H9 (cell line): ENCODE data around the gene ANKRD17. TPM values are rescaled to one million over a fixed set of nuclear protein-coding genes. Genes with fewer than 3 reads are reported as not detected.

Experiments used
- DNase-seq: peaks from one replicate; pipeline ENCODE4 v3.0.0-alpha.2; 2017
- H2AFZ ChIP-seq: one replicate; pipeline ENCODE4 v1.6.1; 2013; ENCODE audit warnings: mild to moderate bottlenecking, low read length, control low read depth, moderate library complexity
- H2AK5ac ChIP-seq: 2 replicates; pipeline ENCODE4 v1.6.1; 2013; ENCODE audit warnings: low read length, control low read depth, mixed read lengths; ENCODE audit not compliant: insufficient read length
- H2BK120ac ChIP-seq: one replicate; pipeline ENCODE4 v1.6.1; 2013; ENCODE audit warnings: low read depth, mild to moderate bottlenecking, low read length, control low read depth, inconsistent platforms; ENCODE audit not compliant: poor library complexity, severe bottlenecking
- H2BK12ac ChIP-seq: 2 replicates; pipeline ENCODE4 v1.6.1; 2013; ENCODE audit warnings: low read length, control low read depth, mixed read lengths, low read depth; ENCODE audit not compliant: insufficient read length
- H2BK15ac ChIP-seq: 2 replicates; pipeline ENCODE4 v1.6.1; 2013; ENCODE audit warnings: low read depth, low read length, control low read depth
- H2BK20ac ChIP-seq: one replicate; pipeline ENCODE4 v1.6.1; 2013; ENCODE audit warnings: low read depth, mild to moderate bottlenecking, low read length, control low read depth, inconsistent platforms; ENCODE audit not compliant: poor library complexity, severe bottlenecking
- H2BK5ac ChIP-seq: 2 replicates; pipeline ENCODE4 v1.6.1; 2013; ENCODE audit warnings: low read length, control low read depth, mixed read lengths; ENCODE audit not compliant: insufficient read length
- H3K14ac ChIP-seq: 2 replicates; pipeline ENCODE4 v1.6.1; 2013; ENCODE audit warnings: low read length, control low read depth; ENCODE audit not compliant: insufficient read depth
- H3K18ac ChIP-seq: 2 replicates; pipeline ENCODE4 v1.6.1; 2013; ENCODE audit warnings: low read depth, mild to moderate bottlenecking, mixed read lengths, low read length, control low read depth; ENCODE audit not compliant: insufficient read length
- H3K23ac ChIP-seq: 2 replicates; pipeline ENCODE4 v1.6.1; 2013; ENCODE audit warnings: low read length, control low read depth, mixed read lengths, low read depth; ENCODE audit not compliant: insufficient read length
- H3K23me2 ChIP-seq: 2 replicates; pipeline ENCODE4 v1.6.1; 2013; ENCODE audit warnings: low read depth, mild to moderate bottlenecking, mixed read lengths, low read length, control low read depth; ENCODE audit not compliant: insufficient read length, poor library complexity, severe bottlenecking
- H3K27ac ChIP-seq: 2 replicates; pipeline ENCODE4 v1.5.1; 2013; ENCODE audit warnings: low read length, control low read depth, mixed read lengths, low read depth; ENCODE audit not compliant: insufficient read length
- H3K27me3 ChIP-seq: 2 replicates; pipeline ENCODE4 v1.6.1; 2013; ENCODE audit warnings: low read length, control low read depth, inconsistent platforms; ENCODE audit not compliant: insufficient read depth
- H3K4ac ChIP-seq: 2 replicates; pipeline ENCODE4 v1.6.1; 2013; ENCODE audit warnings: low read depth, mild to moderate bottlenecking, control low read depth, inconsistent platforms, low read length, moderate library complexity
- H3K4me1 ChIP-seq: 2 replicates; pipeline ENCODE4 v1.6.1; 2013; ENCODE audit warnings: low read length, control low read depth, inconsistent platforms; ENCODE audit not compliant: insufficient read depth
- H3K4me2 ChIP-seq: 2 replicates; pipeline ENCODE4 v1.6.1; 2013; ENCODE audit warnings: low read length, control low read depth, mixed read lengths; ENCODE audit not compliant: insufficient read length, insufficient read depth
- H3K56ac ChIP-seq: 2 replicates; pipeline ENCODE4 v1.6.1; 2013; ENCODE audit warnings: low read depth, mild to moderate bottlenecking, mixed read lengths, low read length, control low read depth; ENCODE audit not compliant: insufficient read length
- H3K79me1 ChIP-seq: 2 replicates; pipeline ENCODE4 v1.6.1; 2013; ENCODE audit warnings: low read depth, mild to moderate bottlenecking, moderate library complexity, low read length, control low read depth, inconsistent platforms; ENCODE audit not compliant: insufficient read depth, poor library complexity, severe bottlenecking
- H3K79me2 ChIP-seq: 2 replicates; pipeline ENCODE4 v1.6.1; 2013; ENCODE audit warnings: low read length, control low read depth, inconsistent platforms; ENCODE audit not compliant: insufficient read depth
- H3K9ac ChIP-seq: 2 replicates; pipeline ENCODE4 v1.6.1; 2013; ENCODE audit warnings: low read length, control low read depth, mixed read lengths; ENCODE audit not compliant: insufficient read length; ENCODE audit errors: extremely low read depth
- H3K9me3 ChIP-seq: one replicate; pipeline ENCODE4 v1.6.1; 2013; ENCODE audit warnings: low read depth, low read length, inconsistent platforms; ENCODE audit not compliant: control insufficient read depth
- H3T11ph ChIP-seq: one replicate; pipeline ENCODE4 v1.6.1; 2013; ENCODE audit warnings: mild to moderate bottlenecking, low read length, control low read depth, inconsistent platforms
- H4K20me1 ChIP-seq: one replicate; pipeline ENCODE4 v1.6.1; 2013; ENCODE audit not compliant: control insufficient read depth, insufficient read length, insufficient read depth
- H4K5ac ChIP-seq: 2 replicates; pipeline ENCODE4 v1.6.1; 2013; ENCODE audit warnings: low read depth, mild to moderate bottlenecking, mixed read lengths, low read length, control low read depth; ENCODE audit not compliant: insufficient read length
- H4K8ac ChIP-seq: replicated peaks from 2 replicates; pipeline ENCODE4 v1.6.1; 2013; ENCODE audit warnings: low read length, control low read depth, mixed read lengths, low read depth; ENCODE audit not compliant: insufficient read length
- H4K91ac ChIP-seq: 2 replicates; pipeline ENCODE4 v1.6.1; 2013; ENCODE audit warnings: low read depth, mild to moderate bottlenecking, moderate library complexity, mixed read lengths, low read length, control low read depth; ENCODE audit not compliant: insufficient read length
- H3K27ac Mint-ChIP-seq, 3 experiments: 2 replicates in 2 of 3; 3 replicates in 1 of 3; pipeline ENCODE4 v1.8.0; 2020 to 2021; ENCODE audit warnings: mixed read lengths in 3 of 3, mild to moderate bottlenecking in 1 of 3, moderate library complexity in 1 of 3
- H3K27me3 Mint-ChIP-seq: 2 replicates; pipeline ENCODE4 v1.8.0; 2021; ENCODE audit warnings: low read depth, mild to moderate bottlenecking, moderate library complexity, mixed read lengths
- H3K36me3 Mint-ChIP-seq, 3 experiments: 2 replicates in 2 of 3; 3 replicates in 1 of 3; pipeline ENCODE4 v1.8.0; 2020 to 2021; ENCODE audit warnings: low read depth in 3 of 3, mixed read lengths in 3 of 3; ENCODE audit not compliant: insufficient read depth in 1 of 3
- H3K4me1 Mint-ChIP-seq, 2 experiments: 2 replicates each; pipeline ENCODE4 v1.8.0; 2020; ENCODE audit warnings: mixed read lengths in 2 of 2
- H3K4me3 Mint-ChIP-seq, 2 experiments: 2 replicates in 1 of 2; 3 replicates in 1 of 2; pipeline ENCODE4 v1.8.0; 2020 to 2021; ENCODE audit warnings: mild to moderate bottlenecking in 2 of 2, mixed read lengths in 2 of 2, moderate library complexity in 1 of 2
- H3K9me3 Mint-ChIP-seq, 2 experiments: 2 replicates in 1 of 2; 3 replicates in 1 of 2; pipeline ENCODE4 v1.8.0; 2020; ENCODE audit warnings: mild to moderate bottlenecking in 2 of 2, mixed read lengths in 2 of 2, moderate library complexity in 1 of 2
- CTCF ChIP-seq: fragments of 200-600 bp; sonication (generic); conservative IDR thresholded peaks from 3 replicates; pipeline ENCODE4 v1.8.0; 2021; ENCODE audit warnings: antibody characterized with exemption, mild to moderate bottlenecking
- WGBS: extraction: QIAGEN DNeasy Blood & Tissue Kit; methylation state at CpG from one replicate; pipeline ENCODE4 v1.1.7; 2013; ENCODE audit warnings: missing lambda C conversion rate, low lambda C conversion rate, mixed read lengths; ENCODE audit not compliant: insufficient read length; ENCODE audit errors: extremely low coverage; 5-methylcytosine and 5-hydroxymethylcytosine counted together
- total RNA-seq: library from RNA; stranded (reverse); gene quantifications from 2 replicates; pipeline ENCODE4 v1.2.1, GENCODE V29; 2021

Gene ANKRD17
- total RNA-seq, 1 experiment from 2014 or later = 82.4 TPM

- Histone ChIP-seq H3K4ac (no peak overlapping the region), H3K14ac (no peak overlapping the region), H2BK12ac (no peak overlapping the region), H2BK120ac (no peak overlapping the region), H3K9ac (no peak overlapping the region), H3K56ac (no peak overlapping the region), H3T11ph (no peak overlapping the region), H4K20me1 (no peaks in the 10 kb centered on the region), H4K8ac (no peak overlapping the region), H3K23ac (no peak overlapping the region), H4K5ac (no peak overlapping the region), H2BK15ac (no peak overlapping the region), H2BK20ac (no peak overlapping the region), H3K4me1 (no peaks in the 10 kb centered on the region), H3K79me1 (no peaks in the 10 kb centered on the region), H3K18ac (no peak overlapping the region), H2BK5ac (no peak overlapping the region), H3K9me3 (no peaks in the 10 kb centered on the region), H2AK5ac (no peak overlapping the region), H3K23me2 (no peaks in the 10 kb centered on the region), H2AFZ (no peak overlapping the region), H4K91ac (no peak overlapping the region), H3K79me2 (no peaks in the 10 kb centered on the region), H3K27ac (no peak overlapping the region), H3K4me2 (no peak overlapping the region), H3K27me3 (no peaks in the 10 kb centered on the region)
- Mint-ChIP-seq H3K4me1 (peaks cover 0 to 5% of the 10 kb centered on the region in 2 experiments; a peak in 1 of 4 replicates), H3K4me3 (no peak overlapping the region), H3K27ac (peak overlapping the region in 1 of 3 experiments; percentile 65; a peak in 1 of 7 replicates), H3K36me3 (no peaks in the 10 kb centered on the region; a peak in 1 of 7 replicates), H3K27me3 (no peaks in the 10 kb centered on the region; the same call in 1 of the 2 replicates), H3K9me3 (no peaks in the 10 kb centered on the region; a peak in 1 of 5 replicates)
- no peak for DNase-seq
- no CpG with 5 or more reads among the region's 2 CpGs for WGBS
- TF ChIP-seq CTCF = no peak
Measured at GRCh38 chr4:73267050-73267449, 8.5 kb upstream of the ANKRD17 start.
